Erythroblast (primary cell): ENCODE measurements around the gene NF1.

Experiments
- GATA1 ChIP-seq: IDR thresholded peaks from 2 replicates; pipeline ENCODE4 v1.6.1; 2011; ENCODE audit warnings: low read depth, mild to moderate bottlenecking, control low read depth, low read length, moderate library complexity
- POLR2A ChIP-seq: IDR thresholded peaks from 2 replicates; pipeline ENCODE4 v1.6.1; 2011; ENCODE audit warnings: mild to moderate bottlenecking, low read length

DNA sequence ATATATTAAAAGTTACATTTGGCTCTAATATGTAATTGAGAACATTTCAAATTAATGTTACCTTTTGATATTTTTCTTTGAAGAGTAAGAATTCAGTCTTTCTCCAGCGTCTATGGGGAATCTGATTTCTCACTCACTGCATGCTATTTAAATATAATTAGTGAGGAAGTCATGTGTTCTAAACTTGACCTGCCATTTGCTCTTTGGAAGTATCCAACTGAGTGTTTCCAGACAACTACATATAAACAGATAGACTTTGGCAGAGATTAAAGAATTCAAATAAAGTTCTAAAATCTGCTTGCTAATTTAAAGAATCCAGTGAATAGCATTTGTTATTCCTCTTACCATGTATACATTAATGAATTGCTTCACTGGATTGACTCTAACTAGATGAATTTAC lies 178.7 kb downstream of the NF1 start:
- TF ChIP-seq POLR2A (no peak), GATA1 (no peak)
